OCI-LY7 (cell line): Measurements from ENCODE around the gene SLC26A11.

Experiments used
- EZH2phosphoT487 ChIP-seq: fragments of 200-600 bp; sonication (generic); IDR thresholded peaks from 2 replicates; pipeline ENCODE4 v1.6.1; 2018; ENCODE audit warnings: low read depth, borderline replicate concordance, mild to moderate bottlenecking, mixed run types, antibody characterized with exemption, low read length, moderate library complexity, mixed read lengths
- TF ChIP-seq, protein P1 (sequence below): fragments of 200-600 bp; sonication (generic); conservative IDR thresholded peaks from 2 replicates; pipeline ENCODE4 v1.5.1; 2014; ENCODE audit warnings: mild to moderate bottlenecking, antibody characterized with exemption, low read length, moderate library complexity, mixed read lengths

DNA sequence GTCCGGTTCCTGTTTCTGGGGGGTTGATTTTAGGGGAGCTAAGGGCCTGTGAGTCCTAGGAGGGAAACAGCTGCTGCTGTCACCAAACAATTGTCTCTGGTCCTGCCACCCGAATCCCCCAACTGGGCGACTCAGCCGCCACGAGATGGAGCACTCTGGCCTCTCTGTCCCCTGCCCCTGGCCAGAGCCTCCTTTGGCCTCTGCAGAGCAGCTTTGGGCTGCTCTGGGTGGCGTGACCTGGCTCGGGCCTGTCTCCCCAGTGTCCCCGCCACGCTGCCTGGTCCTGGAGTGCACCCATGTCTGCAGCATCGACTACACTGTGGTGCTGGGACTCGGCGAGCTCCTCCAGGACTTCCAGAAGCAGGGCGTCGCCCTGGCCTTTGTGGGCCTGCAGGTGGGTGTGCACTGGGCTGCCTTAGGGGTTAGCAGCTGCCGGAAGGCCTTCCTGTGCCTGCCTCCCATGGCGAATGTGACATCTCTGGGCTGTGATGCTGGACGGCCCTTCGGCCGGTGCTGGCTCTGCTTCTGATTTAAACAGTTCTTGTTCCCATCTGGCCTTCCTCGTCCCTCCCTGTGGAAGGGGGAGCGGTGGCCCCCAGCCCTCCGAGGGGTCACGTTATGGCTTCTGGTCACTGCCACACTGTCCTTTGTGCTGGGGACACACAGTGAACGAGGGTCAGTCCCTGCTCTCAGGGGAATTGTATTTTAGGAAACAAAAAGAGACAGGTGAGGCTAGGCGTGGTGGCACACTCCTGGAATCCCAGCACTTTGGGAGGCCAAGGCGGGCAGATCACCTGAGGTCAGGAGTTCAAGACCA lies 28.9 kb downstream of the SLC26A11 start:
- TF ChIP-seq, protein P1, sequence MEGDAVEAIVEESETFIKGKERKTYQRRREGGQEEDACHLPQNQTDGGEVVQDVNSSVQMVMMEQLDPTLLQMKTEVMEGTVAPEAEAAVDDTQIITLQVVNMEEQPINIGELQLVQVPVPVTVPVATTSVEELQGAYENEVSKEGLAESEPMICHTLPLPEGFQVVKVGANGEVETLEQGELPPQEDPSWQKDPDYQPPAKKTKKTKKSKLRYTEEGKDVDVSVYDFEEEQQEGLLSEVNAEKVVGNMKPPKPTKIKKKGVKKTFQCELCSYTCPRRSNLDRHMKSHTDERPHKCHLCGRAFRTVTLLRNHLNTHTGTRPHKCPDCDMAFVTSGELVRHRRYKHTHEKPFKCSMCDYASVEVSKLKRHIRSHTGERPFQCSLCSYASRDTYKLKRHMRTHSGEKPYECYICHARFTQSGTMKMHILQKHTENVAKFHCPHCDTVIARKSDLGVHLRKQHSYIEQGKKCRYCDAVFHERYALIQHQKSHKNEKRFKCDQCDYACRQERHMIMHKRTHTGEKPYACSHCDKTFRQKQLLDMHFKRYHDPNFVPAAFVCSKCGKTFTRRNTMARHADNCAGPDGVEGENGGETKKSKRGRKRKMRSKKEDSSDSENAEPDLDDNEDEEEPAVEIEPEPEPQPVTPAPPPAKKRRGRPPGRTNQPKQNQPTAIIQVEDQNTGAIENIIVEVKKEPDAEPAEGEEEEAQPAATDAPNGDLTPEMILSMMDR, result no peak
- TF ChIP-seq EZH2phosphoT487, result no peak
